GM23338 (cell line): ENCODE results near the gene STAMBPL1. TPM values are rescaled to one million over a fixed set of nuclear protein-coding genes. Genes with fewer than 3 reads are reported as not detected.

Experiments
- ATAC-seq: fragments of 200-7000 bp; cut with Tn5 transposase; 3 replicates; pipeline ENCODE4 v1.9.1; 2020
- DNase-seq: peaks from one replicate; pipeline ENCODE4 v3.0.0-alpha.2; 2015; ENCODE audit warnings: low spot score
- H2AFZ ChIP-seq: fragments of 200-600 bp; sonication (generic); 2 replicates; pipeline ENCODE4 v1.8.0; 2016; ENCODE audit warnings: antibody characterized with exemption, mild to moderate bottlenecking, moderate library complexity
- H3F3A ChIP-seq: fragments of 200-600 bp; sonication (generic); replicated peaks from 2 replicates; pipeline ENCODE4 v1.8.0; 2017; ENCODE audit warnings: antibody characterized with exemption, mixed run types, low read depth
- H3K27ac ChIP-seq: fragments of 200-600 bp; sonication (generic); 2 replicates; pipeline ENCODE4 v1.6.1; 2016; ENCODE audit warnings: low read depth
- H3K27me3 ChIP-seq: fragments of 200-600 bp; sonication (generic); 2 replicates; pipeline ENCODE4 v1.8.0; 2016; ENCODE audit warnings: mild to moderate bottlenecking, mixed run types, moderate library complexity; ENCODE audit not compliant: insufficient read depth
- H3K36me3 ChIP-seq: fragments of 200-600 bp; sonication (generic); 2 replicates; pipeline ENCODE4 v1.8.0; 2016; ENCODE audit warnings: mild to moderate bottlenecking; ENCODE audit not compliant: insufficient read depth
- H3K4me1 ChIP-seq: fragments of 200-600 bp; sonication (generic); 2 replicates; pipeline ENCODE4 v1.8.0; 2016; ENCODE audit warnings: mild to moderate bottlenecking, moderate library complexity; ENCODE audit not compliant: insufficient read depth
- H3K4me2 ChIP-seq: fragments of 200-600 bp; sonication (generic); 2 replicates; pipeline ENCODE4 v1.7.1; 2017; ENCODE audit warnings: mixed run types
- H3K4me3 ChIP-seq: fragments of 200-600 bp; sonication (generic); 2 replicates; pipeline ENCODE4 v1.6.1; 2016; ENCODE audit warnings: mixed run types
- H3K79me2 ChIP-seq: fragments of 200-600 bp; sonication (generic); replicated peaks from 2 replicates; pipeline ENCODE4 v1.8.0; 2017; ENCODE audit warnings: mild to moderate bottlenecking; ENCODE audit not compliant: insufficient read depth
- H3K9me2 ChIP-seq: fragments of 200-600 bp; sonication (generic); 2 replicates; pipeline ENCODE4 v1.8.0; 2017; ENCODE audit not compliant: insufficient read depth
- H4K20me1 ChIP-seq: fragments of 200-600 bp; sonication (generic); replicated peaks from 2 replicates; pipeline ENCODE4 v1.8.0; 2017; ENCODE audit warnings: mild to moderate bottlenecking; ENCODE audit not compliant: insufficient read depth
- H3K27ac Mint-ChIP-seq: 2 replicates; pipeline ENCODE4 v1.8.0; 2020; ENCODE audit warnings: inconsistent platforms, mild to moderate bottlenecking, moderate library complexity, mixed read lengths
- H3K27me3 Mint-ChIP-seq: 3 replicates; pipeline ENCODE4 v1.8.0; 2022; ENCODE audit warnings: low read depth, mild to moderate bottlenecking, moderate library complexity, mixed read lengths, inconsistent platforms; ENCODE audit not compliant: insufficient read depth, poor library complexity
- H3K36me3 Mint-ChIP-seq: 3 replicates; pipeline ENCODE4 v1.8.0; 2021; ENCODE audit warnings: low read depth, mild to moderate bottlenecking, inconsistent platforms, moderate library complexity, mixed read lengths
- H3K4me1 Mint-ChIP-seq: 3 replicates; pipeline ENCODE4 v1.8.0; 2020; ENCODE audit warnings: mild to moderate bottlenecking, inconsistent platforms, mixed read lengths
- H3K4me3 Mint-ChIP-seq: 3 replicates; pipeline ENCODE4 v1.8.0; 2021; ENCODE audit warnings: moderate library complexity, mild to moderate bottlenecking, inconsistent platforms, mixed read lengths
- H3K9me3 Mint-ChIP-seq: 3 replicates; pipeline ENCODE4 v1.8.0; 2020; ENCODE audit warnings: moderate library complexity, mild to moderate bottlenecking, inconsistent platforms, mixed read lengths
- CREB1 ChIP-seq: fragments of 250-450 bp; sonication (Bioruptor Pico); IDR thresholded peaks from 2 replicates; pipeline ENCODE4 v1.5.0; 2020; ENCODE audit warnings: low read depth, mild to moderate bottlenecking, moderate library complexity
- EZH2 ChIP-seq: fragments of 200-600 bp; sonication (generic); IDR thresholded peaks from one replicate; pipeline ENCODE4 v1.8.0; 2017; ENCODE audit warnings: antibody characterized with exemption, mild to moderate bottlenecking, low read depth; ENCODE audit not compliant: unreplicated experiment
- EZH2phosphoT487 ChIP-seq: fragments of 200-600 bp; sonication (generic); IDR thresholded peaks from one replicate; pipeline ENCODE4 v1.8.1; 2018; ENCODE audit warnings: antibody characterized with exemption; ENCODE audit not compliant: unreplicated experiment
- JUNB ChIP-seq: IDR thresholded peaks from one replicate; pipeline ENCODE4 v1.6.1; 2016; ENCODE audit warnings: antibody characterized with exemption; ENCODE audit not compliant: unreplicated experiment
- NANOG ChIP-seq: IDR thresholded peaks from 2 replicates; pipeline ENCODE4 v1.6.1; 2016; ENCODE audit warnings: antibody characterized with exemption, borderline replicate concordance
- POLR2AphosphoS5 ChIP-seq: IDR thresholded peaks from 2 replicates; pipeline ENCODE4 v1.6.1; 2016; ENCODE audit warnings: antibody characterized with exemption, low read depth
- STAT1 ChIP-seq: IDR thresholded peaks from one replicate; pipeline ENCODE4 v1.6.1; 2016; ENCODE audit warnings: antibody characterized with exemption; ENCODE audit not compliant: unreplicated experiment
- ZNF114 ChIP-seq: fragments of 250-450 bp; sonication (Bioruptor Pico); IDR thresholded peaks from 2 replicates; pipeline ENCODE4 v1.5.0; 2020; ENCODE audit warnings: mild to moderate bottlenecking, moderate library complexity
- ZNF331 ChIP-seq: fragments of 250-450 bp; sonication (Bioruptor Pico); IDR thresholded peaks from 2 replicates; pipeline ENCODE4 v1.5.0; 2020; ENCODE audit warnings: low read depth, mild to moderate bottlenecking, moderate library complexity
- polyA plus RNA-seq: library from polyadenylated mRNA; unstranded; fragments of >200 nt; fragmentation: Nextera tagmentation; extraction: Ambion mirVana; gene quantifications from 2 replicates; pipeline ENCODE4 v1.2.1, GENCODE V29; 2016
- total RNA-seq: library from RNA; depleted of rRNA; stranded (reverse); fragments of >200 nt; shearing (Covaris generic); gene quantifications from 2 replicates; pipeline ENCODE4 v1.2.3, GENCODE V29; 2014
- TF ChIP-seq, protein P1 (sequence below), 2 experiments: fragments of 200-600 bp in 1 of 2; sonication (generic) in 1 of 2; conservative IDR thresholded peaks; 2 replicates each; pipeline versions ENCODE4 v1.5.1 to v1.6.1; 2016 to 2017; ENCODE audit warnings: antibody characterized with exemption in 2 of 2, low read depth in 2 of 2, mild to moderate bottlenecking in 2 of 2, moderate library complexity in 1 of 2
- TF ChIP-seq, protein P2 (sequence below): IDR thresholded peaks from 2 replicates; pipeline ENCODE4 v1.6.1; 2016; ENCODE audit warnings: antibody characterized with exemption
- TF ChIP-seq, protein P3 (sequence below): IDR thresholded peaks from one replicate; pipeline ENCODE4 v1.6.1; 2018; ENCODE audit warnings: antibody characterized with exemption; ENCODE audit not compliant: unreplicated experiment
- TF ChIP-seq, protein P4 (sequence below): fragments of 250-450 bp; sonication (Bioruptor Pico); IDR thresholded peaks from 2 replicates; pipeline ENCODE4 v1.5.0; 2020; ENCODE audit warnings: mild to moderate bottlenecking, moderate library complexity

STAMBPL1 gene
- total and polyA plus RNA-seq, 2 experiments from 2014 or later, result 2.5 to 11.5 TPM

DNA sequence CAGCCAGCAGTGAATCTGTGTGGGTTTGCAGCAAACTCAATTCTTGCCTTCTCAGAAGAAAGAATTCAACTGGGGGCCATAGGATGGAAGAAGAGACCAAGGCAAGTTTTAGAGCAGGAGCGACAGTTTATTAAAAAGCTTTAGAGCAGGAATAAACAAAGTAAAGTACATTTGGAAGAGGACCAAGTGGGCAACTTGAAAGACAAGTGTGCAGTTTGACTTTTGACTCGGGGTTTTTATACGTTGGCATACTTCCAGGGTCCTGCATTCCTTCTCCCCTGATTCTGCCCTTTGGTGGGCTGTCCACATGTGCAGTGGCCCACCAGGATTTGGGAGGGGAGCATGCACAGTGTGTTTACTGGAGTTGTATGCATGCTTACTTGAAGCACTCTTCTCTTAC is 25.4 kb upstream of the STAMBPL1 start:
- no peak for DNase-seq
- no peaks in the 10 kb centered on the region for H3K9me2 ChIP-seq
- Mint-ChIP-seq H3K4me3 (no peak overlapping the region), H3K9me3 (no peaks in the 10 kb centered on the region), H3K27ac (no peak overlapping the region), H3K27me3 (peaks cover 2% of the 10 kb centered on the region), H3K36me3 (no peaks in the 10 kb centered on the region), H3K4me1 (peaks cover 18% of the 10 kb centered on the region)
- no peak overlapping the region for H3K4me3 ChIP-seq
- no peaks in the 10 kb centered on the region for H3K79me2 ChIP-seq
- no peaks in the 10 kb centered on the region for H4K20me1 ChIP-seq
- H2AFZ ChIP-seq, result no peak overlapping the region
- H3K36me3 ChIP-seq, result no peaks in the 10 kb centered on the region
- H3K27me3 ChIP-seq, result no peaks in the 10 kb centered on the region
- no peak overlapping the region for H3K4me2 ChIP-seq
- no peaks in the 10 kb centered on the region for H3F3A ChIP-seq
- TF ChIP-seq, protein P1, sequence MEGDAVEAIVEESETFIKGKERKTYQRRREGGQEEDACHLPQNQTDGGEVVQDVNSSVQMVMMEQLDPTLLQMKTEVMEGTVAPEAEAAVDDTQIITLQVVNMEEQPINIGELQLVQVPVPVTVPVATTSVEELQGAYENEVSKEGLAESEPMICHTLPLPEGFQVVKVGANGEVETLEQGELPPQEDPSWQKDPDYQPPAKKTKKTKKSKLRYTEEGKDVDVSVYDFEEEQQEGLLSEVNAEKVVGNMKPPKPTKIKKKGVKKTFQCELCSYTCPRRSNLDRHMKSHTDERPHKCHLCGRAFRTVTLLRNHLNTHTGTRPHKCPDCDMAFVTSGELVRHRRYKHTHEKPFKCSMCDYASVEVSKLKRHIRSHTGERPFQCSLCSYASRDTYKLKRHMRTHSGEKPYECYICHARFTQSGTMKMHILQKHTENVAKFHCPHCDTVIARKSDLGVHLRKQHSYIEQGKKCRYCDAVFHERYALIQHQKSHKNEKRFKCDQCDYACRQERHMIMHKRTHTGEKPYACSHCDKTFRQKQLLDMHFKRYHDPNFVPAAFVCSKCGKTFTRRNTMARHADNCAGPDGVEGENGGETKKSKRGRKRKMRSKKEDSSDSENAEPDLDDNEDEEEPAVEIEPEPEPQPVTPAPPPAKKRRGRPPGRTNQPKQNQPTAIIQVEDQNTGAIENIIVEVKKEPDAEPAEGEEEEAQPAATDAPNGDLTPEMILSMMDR (conservative IDR thresholded peaks at IDR 0.05; ENCODE audit: low read depth in 2 of 2), result no peak
- TF ChIP-seq JUNB (no peak), ZNF114 (CRISPR knock-in tag) (no peak), EZH2phosphoT487 (no peak), EZH2 (no peak), NANOG (no peak), CREB1 (no peak), ZNF331 (CRISPR knock-in tag) (no peak), POLR2AphosphoS5 (no peak), STAT1 (no peak)
- TF ChIP-seq, protein P2, sequence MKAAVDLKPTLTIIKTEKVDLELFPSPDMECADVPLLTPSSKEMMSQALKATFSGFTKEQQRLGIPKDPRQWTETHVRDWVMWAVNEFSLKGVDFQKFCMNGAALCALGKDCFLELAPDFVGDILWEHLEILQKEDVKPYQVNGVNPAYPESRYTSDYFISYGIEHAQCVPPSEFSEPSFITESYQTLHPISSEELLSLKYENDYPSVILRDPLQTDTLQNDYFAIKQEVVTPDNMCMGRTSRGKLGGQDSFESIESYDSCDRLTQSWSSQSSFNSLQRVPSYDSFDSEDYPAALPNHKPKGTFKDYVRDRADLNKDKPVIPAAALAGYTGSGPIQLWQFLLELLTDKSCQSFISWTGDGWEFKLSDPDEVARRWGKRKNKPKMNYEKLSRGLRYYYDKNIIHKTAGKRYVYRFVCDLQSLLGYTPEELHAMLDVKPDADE, result no peak
- TF ChIP-seq, protein P3, sequence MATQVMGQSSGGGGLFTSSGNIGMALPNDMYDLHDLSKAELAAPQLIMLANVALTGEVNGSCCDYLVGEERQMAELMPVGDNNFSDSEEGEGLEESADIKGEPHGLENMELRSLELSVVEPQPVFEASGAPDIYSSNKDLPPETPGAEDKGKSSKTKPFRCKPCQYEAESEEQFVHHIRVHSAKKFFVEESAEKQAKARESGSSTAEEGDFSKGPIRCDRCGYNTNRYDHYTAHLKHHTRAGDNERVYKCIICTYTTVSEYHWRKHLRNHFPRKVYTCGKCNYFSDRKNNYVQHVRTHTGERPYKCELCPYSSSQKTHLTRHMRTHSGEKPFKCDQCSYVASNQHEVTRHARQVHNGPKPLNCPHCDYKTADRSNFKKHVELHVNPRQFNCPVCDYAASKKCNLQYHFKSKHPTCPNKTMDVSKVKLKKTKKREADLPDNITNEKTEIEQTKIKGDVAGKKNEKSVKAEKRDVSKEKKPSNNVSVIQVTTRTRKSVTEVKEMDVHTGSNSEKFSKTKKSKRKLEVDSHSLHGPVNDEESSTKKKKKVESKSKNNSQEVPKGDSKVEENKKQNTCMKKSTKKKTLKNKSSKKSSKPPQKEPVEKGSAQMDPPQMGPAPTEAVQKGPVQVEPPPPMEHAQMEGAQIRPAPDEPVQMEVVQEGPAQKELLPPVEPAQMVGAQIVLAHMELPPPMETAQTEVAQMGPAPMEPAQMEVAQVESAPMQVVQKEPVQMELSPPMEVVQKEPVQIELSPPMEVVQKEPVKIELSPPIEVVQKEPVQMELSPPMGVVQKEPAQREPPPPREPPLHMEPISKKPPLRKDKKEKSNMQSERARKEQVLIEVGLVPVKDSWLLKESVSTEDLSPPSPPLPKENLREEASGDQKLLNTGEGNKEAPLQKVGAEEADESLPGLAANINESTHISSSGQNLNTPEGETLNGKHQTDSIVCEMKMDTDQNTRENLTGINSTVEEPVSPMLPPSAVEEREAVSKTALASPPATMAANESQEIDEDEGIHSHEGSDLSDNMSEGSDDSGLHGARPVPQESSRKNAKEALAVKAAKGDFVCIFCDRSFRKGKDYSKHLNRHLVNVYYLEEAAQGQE, result no peak
- TF ChIP-seq, protein P4, sequence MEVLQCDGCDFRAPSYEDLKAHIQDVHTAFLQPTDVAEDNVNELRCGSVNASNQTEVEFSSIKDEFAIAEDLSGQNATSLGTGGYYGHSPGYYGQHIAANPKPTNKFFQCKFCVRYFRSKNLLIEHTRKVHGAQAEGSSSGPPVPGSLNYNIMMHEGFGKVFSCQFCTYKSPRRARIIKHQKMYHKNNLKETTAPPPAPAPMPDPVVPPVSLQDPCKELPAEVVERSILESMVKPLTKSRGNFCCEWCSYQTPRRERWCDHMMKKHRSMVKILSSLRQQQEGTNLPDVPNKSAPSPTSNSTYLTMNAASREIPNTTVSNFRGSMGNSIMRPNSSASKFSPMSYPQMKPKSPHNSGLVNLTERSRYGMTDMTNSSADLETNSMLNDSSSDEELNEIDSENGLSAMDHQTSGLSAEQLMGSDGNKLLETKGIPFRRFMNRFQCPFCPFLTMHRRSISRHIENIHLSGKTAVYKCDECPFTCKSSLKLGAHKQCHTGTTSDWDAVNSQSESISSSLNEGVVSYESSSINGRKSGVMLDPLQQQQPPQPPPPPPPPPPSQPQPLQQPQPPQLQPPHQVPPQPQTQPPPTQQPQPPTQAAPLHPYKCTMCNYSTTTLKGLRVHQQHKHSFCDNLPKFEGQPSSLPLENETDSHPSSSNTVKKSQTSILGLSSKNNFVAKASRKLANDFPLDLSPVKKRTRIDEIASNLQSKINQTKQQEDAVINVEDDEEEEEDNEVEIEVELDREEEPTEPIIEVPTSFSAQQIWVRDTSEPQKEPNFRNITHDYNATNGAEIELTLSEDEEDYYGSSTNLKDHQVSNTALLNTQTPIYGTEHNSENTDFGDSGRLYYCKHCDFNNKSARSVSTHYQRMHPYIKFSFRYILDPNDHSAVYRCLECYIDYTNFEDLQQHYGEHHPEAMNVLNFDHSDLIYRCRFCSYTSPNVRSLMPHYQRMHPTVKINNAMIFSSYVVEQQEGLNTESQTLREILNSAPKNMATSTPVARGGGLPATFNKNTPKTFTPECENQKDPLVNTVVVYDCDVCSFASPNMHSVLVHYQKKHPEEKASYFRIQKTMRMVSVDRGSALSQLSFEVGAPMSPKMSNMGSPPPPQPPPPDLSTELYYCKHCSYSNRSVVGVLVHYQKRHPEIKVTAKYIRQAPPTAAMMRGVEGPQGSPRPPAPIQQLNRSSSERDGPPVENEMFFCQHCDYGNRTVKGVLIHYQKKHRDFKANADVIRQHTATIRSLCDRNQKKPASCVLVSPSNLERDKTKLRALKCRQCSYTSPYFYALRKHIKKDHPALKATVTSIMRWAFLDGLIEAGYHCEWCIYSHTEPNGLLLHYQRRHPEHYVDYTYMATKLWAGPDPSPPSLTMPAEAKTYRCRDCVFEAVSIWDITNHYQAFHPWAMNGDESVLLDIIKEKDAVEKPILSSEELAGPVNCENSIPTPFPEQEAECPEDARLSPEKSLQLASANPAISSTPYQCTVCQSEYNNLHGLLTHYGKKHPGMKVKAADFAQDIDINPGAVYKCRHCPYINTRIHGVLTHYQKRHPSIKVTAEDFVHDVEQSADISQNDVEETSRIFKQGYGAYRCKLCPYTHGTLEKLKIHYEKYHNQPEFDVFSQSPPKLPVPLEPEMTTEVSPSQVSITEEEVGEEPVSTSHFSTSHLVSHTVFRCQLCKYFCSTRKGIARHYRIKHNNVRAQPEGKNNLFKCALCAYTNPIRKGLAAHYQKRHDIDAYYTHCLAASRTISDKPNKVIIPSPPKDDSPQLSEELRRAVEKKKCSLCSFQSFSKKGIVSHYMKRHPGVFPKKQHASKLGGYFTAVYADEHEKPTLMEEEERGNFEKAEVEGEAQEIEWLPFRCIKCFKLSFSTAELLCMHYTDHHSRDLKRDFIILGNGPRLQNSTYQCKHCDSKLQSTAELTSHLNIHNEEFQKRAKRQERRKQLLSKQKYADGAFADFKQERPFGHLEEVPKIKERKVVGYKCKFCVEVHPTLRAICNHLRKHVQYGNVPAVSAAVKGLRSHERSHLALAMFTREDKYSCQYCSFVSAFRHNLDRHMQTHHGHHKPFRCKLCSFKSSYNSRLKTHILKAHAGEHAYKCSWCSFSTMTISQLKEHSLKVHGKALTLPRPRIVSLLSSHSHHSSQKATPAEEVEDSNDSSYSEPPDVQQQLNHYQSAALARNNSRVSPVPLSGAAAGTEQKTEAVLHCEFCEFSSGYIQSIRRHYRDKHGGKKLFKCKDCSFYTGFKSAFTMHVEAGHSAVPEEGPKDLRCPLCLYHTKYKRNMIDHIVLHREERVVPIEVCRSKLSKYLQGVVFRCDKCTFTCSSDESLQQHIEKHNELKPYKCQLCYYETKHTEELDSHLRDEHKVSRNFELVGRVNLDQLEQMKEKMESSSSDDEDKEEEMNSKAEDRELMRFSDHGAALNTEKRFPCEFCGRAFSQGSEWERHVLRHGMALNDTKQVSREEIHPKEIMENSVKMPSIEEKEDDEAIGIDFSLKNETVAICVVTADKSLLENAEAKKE (CRISPR knock-in tag), result no peak
- no peak overlapping the region for H3K27ac ChIP-seq
- no peak for ATAC-seq
- peaks cover 20% of the 10 kb centered on the region for H3K4me1 ChIP-seq
